IMR-90 (cell line): ENCODE data around the gene ADGRL3. TPM values are rescaled to one million over a fixed set of nuclear protein-coding genes. Genes with fewer than 3 reads are reported as not detected.

Source experiments
- ATAC-seq: fragments of 200-7000 bp; cut with Tn5 transposase; 2 replicates; pipeline ENCODE4 v1.9.1; 2020; ENCODE audit warnings: low read depth, mild to moderate bottlenecking, moderate library complexity
- BruUV-seq: library from RNA; stranded (reverse); fragments of 400-500 nt; replicated peaks from 2 replicates; lab custom pipeline; 2021; lab: Mats Ljungman, UMichigan
- CTCF ChIA-PET: fragments of 300-600 bp; formaldehyde crosslinking; extraction: SDS; loops from one replicate; lab custom pipeline; 2021; ENCODE audit warnings: antibody characterized with exemption; lab: Yijun Ruan, JAX
- POLR2A ChIA-PET: fragments of 300-600 bp; sonication (Branson Sonifier 250); formaldehyde crosslinking; loops from one replicate; lab custom pipeline; 2022; ENCODE audit warnings: antibody characterized with exemption; ENCODE audit not compliant: unreplicated experiment; lab: Charles Lee
- DNase-seq: peaks from one replicate; pipeline ENCODE4 v3.0.0; 2013
- H2AFZ ChIP-seq: replicated peaks from 2 replicates; pipeline ENCODE3; 2013; ENCODE audit warnings: low read length, mild to moderate bottlenecking; ENCODE audit not compliant: poor library complexity
- H2AK5ac ChIP-seq: 2 replicates; pipeline ENCODE4 v1.6.1; 2013; ENCODE audit warnings: low read depth, low read length, inconsistent platforms
- H2AK9ac ChIP-seq: replicated peaks from 2 replicates; pipeline ENCODE3; 2013; ENCODE audit warnings: mild to moderate bottlenecking, low read depth, low read length, moderate library complexity; ENCODE audit not compliant: poor library complexity
- H2BK120ac ChIP-seq: 2 replicates; pipeline ENCODE4 v1.6.1; 2013; ENCODE audit warnings: low read depth, low read length, inconsistent platforms
- H2BK15ac ChIP-seq: 3 replicates; pipeline ENCODE4 v1.6.1; 2013; ENCODE audit warnings: low read depth, low read length, inconsistent platforms
- H2BK20ac ChIP-seq: 2 replicates; pipeline ENCODE4 v1.6.1; 2013; ENCODE audit warnings: low read depth, mild to moderate bottlenecking, inconsistent platforms, low read length, moderate library complexity
- H2BK5ac ChIP-seq: 2 replicates; pipeline ENCODE4 v1.6.1; 2013; ENCODE audit warnings: mild to moderate bottlenecking, low read depth, low read length, inconsistent platforms; ENCODE audit not compliant: poor library complexity, severe bottlenecking
- H3K14ac ChIP-seq: replicated peaks from 2 replicates; pipeline ENCODE4 v1.6.1; 2013; ENCODE audit warnings: low read depth, low read length, inconsistent platforms
- H3K18ac ChIP-seq: 2 replicates; pipeline ENCODE4 v1.6.1; 2013; ENCODE audit warnings: low read depth, low read length, control low read depth
- H3K23ac ChIP-seq: 2 replicates; pipeline ENCODE4 v1.6.1; 2013; ENCODE audit warnings: low read depth, low read length, inconsistent platforms
- H3K27ac ChIP-seq: 2 replicates; pipeline ENCODE4 v1.5.1; 2013; ENCODE audit warnings: mild to moderate bottlenecking, control low read depth, low read length; ENCODE audit not compliant: insufficient read depth
- H3K27me3 ChIP-seq: 2 replicates; pipeline ENCODE4 v1.6.1; 2013; ENCODE audit warnings: low read length; ENCODE audit not compliant: control insufficient read depth, insufficient read depth
- H3K36me3 ChIP-seq: 2 replicates; pipeline ENCODE4 v1.6.1; 2013; ENCODE audit warnings: low read length, mixed read lengths; ENCODE audit not compliant: control insufficient read depth, insufficient read depth
- H3K4ac ChIP-seq: 2 replicates; pipeline ENCODE4 v1.6.1; 2013; ENCODE audit warnings: low read depth, low read length, inconsistent platforms
- H3K4me1 ChIP-seq: 2 replicates; pipeline ENCODE4 v1.6.1; 2013; ENCODE audit warnings: low read length, mixed read lengths; ENCODE audit not compliant: control insufficient read depth, insufficient read depth
- H3K4me2 ChIP-seq: 2 replicates; pipeline ENCODE4 v1.6.1; 2013; ENCODE audit warnings: low read depth, mild to moderate bottlenecking, control low read depth, low read length, moderate library complexity
- H3K4me3 ChIP-seq: 2 replicates; pipeline ENCODE4 v1.5.1; 2013; ENCODE audit warnings: low read depth, mild to moderate bottlenecking, control low read depth, low read length, moderate library complexity; ENCODE audit not compliant: insufficient read depth
- H3K56ac ChIP-seq: 2 replicates; pipeline ENCODE4 v1.6.1; 2013; ENCODE audit warnings: low read length, inconsistent platforms; ENCODE audit not compliant: insufficient read depth; ENCODE audit errors: extremely low read depth
- H3K79me1 ChIP-seq, 2 experiments: 2 replicates each; pipeline ENCODE4 v1.6.1; 2013; ENCODE audit warnings: low read length in 2 of 2, inconsistent platforms in 1 of 2, low read depth in 1 of 2
- H3K9ac ChIP-seq: 2 replicates; pipeline ENCODE4 v1.6.1; 2013; ENCODE audit warnings: low read depth, low read length, control low read depth
- H3K9me1 ChIP-seq: 2 replicates; pipeline ENCODE4 v1.6.1; 2013; ENCODE audit warnings: low read length, inconsistent platforms; ENCODE audit not compliant: insufficient read depth
- H3K9me3 ChIP-seq: 2 replicates; pipeline ENCODE4 v1.6.1; 2013; ENCODE audit warnings: low read length; ENCODE audit not compliant: control insufficient read depth, insufficient read depth
- H4K20me1 ChIP-seq: 2 replicates; pipeline ENCODE4 v1.6.1; 2013; ENCODE audit warnings: low read length, inconsistent platforms; ENCODE audit not compliant: insufficient read depth
- H4K5ac ChIP-seq: 2 replicates; pipeline ENCODE4 v1.6.1; 2013; ENCODE audit warnings: mild to moderate bottlenecking, low read depth, low read length, control low read depth
- H4K8ac ChIP-seq, 2 experiments: 2 replicates each; pipeline ENCODE4 v1.6.1; 2013; ENCODE audit warnings: low read depth in 2 of 2, low read length in 2 of 2, control low read depth in 1 of 2, inconsistent platforms in 1 of 2
- H4K91ac ChIP-seq: 2 replicates; pipeline ENCODE4 v1.6.1; 2013; ENCODE audit warnings: low read depth, low read length, inconsistent platforms; ENCODE audit not compliant: insufficient read depth
- BHLHE40 ChIP-seq: fragments of 150-350 bp; IDR thresholded peaks from 2 replicates; pipeline ENCODE4 v1.6.1; 2016; ENCODE audit warnings: mild to moderate bottlenecking, low read depth, low read length
- CEBPB ChIP-seq: IDR thresholded peaks from 2 replicates; pipeline ENCODE4 v1.6.1; 2012; ENCODE audit warnings: low read depth, low read length, improper control_type of control experiment
- CHD1 ChIP-seq: IDR thresholded peaks from 2 replicates; pipeline ENCODE4 v1.6.1; 2012; ENCODE audit warnings: low read depth, low read length, improper control_type of control experiment
- FOS ChIP-seq: fragments of 150-350 bp; IDR thresholded peaks from 2 replicates; pipeline ENCODE4 v1.6.1; 2016; ENCODE audit warnings: low read depth, low read length
- MAFK ChIP-seq: IDR thresholded peaks from 2 replicates; pipeline ENCODE4 v1.6.1; 2012; ENCODE audit warnings: low read depth, low read length, improper control_type of control experiment
- MAZ ChIP-seq: IDR thresholded peaks from 2 replicates; pipeline ENCODE4 v1.6.1; 2012; ENCODE audit warnings: low read depth, mild to moderate bottlenecking, low read length, improper control_type of control experiment, moderate library complexity, borderline replicate concordance
- MXI1 ChIP-seq: IDR thresholded peaks from 2 replicates; pipeline ENCODE4 v1.6.1; 2012; ENCODE audit warnings: low read depth, mild to moderate bottlenecking, low read length, moderate library complexity, borderline replicate concordance
- NFE2L2 ChIP-seq: fragments of 150-350 bp; IDR thresholded peaks from 2 replicates; pipeline ENCODE4 v1.6.1; 2016; ENCODE audit warnings: low read depth, mild to moderate bottlenecking, low read length
- POLR2A ChIP-seq: IDR thresholded peaks from 2 replicates; pipeline ENCODE4 v1.6.1; 2012; ENCODE audit warnings: mild to moderate bottlenecking, low read depth, low read length
- RAD21 ChIP-seq: IDR thresholded peaks from 2 replicates; pipeline ENCODE4 v1.6.1; 2012; ENCODE audit warnings: low read length, improper control_type of control experiment
- RCOR1 ChIP-seq: IDR thresholded peaks from 2 replicates; pipeline ENCODE4 v1.6.1; 2012; ENCODE audit warnings: mild to moderate bottlenecking, low read length, improper control_type of control experiment; ENCODE audit not compliant: insufficient replicate concordance
- RFX5 ChIP-seq: IDR thresholded peaks from 2 replicates; pipeline ENCODE4 v1.8.0; 2012; ENCODE audit warnings: low read depth, mild to moderate bottlenecking, low read length, moderate library complexity
- SMC3 ChIP-seq: fragments of 150-350 bp; IDR thresholded peaks from 2 replicates; pipeline ENCODE4 v1.6.1; 2016; ENCODE audit warnings: low read depth, mild to moderate bottlenecking, antibody characterized with exemption, low read length, moderate library complexity
- WGBS, 2 experiments: methylation state at CpG; one replicate each; pipeline versions ENCODE4 v1.1.5 to v1.1.7; 2013; ENCODE audit warnings: missing lambda C conversion rate in 2 of 2; ENCODE audit not compliant: insufficient read length in 1 of 2; ENCODE audit errors: extremely low coverage in 2 of 2; 5-methylcytosine and 5-hydroxymethylcytosine counted together
- dilution Hi-C: fragments of 300-500 bp; cut with HindIII; formaldehyde crosslinking; loops from one replicate; pipeline ENCODE4 v1.14.3; 2018; ENCODE audit warnings: low sequenced_read_pairs; ENCODE audit not compliant: unreplicated experiment
- in situ Hi-C: fragments of 300-500 bp; cut with MboI; formaldehyde crosslinking; loops from 3 replicates; pipeline ENCODE4 v1.14.3; 2019; ENCODE audit warnings: low sequenced_read_pairs, inconsistent platforms, mixed read lengths
- intact Hi-C: fragments of 100-400 bp; cut with micrococcal nuclease; formaldehyde crosslinking; loops from 2 replicates; pipeline ENCODE4 v1.10.0; 2022
- polyA plus RNA-seq, 3 experiments: library from polyadenylated mRNA; depleted of rRNA; stranded (reverse); fragments of >200 nt; gene quantifications; 2 replicates each; pipeline ENCODE4 v1.2.3, GENCODE V29; 2012; ENCODE audit warnings: low replicate concordance in 1 of 3
- total RNA-seq: library from RNA; depleted of rRNA; stranded (reverse); fragments of >200 nt; gene quantifications from 2 replicates; pipeline ENCODE4 v1.2.3, GENCODE V29; 2012
- TF ChIP-seq, protein P1 (sequence below): fragments of 150-350 bp; IDR thresholded peaks from 2 replicates; pipeline ENCODE4 v1.6.1; 2017; ENCODE audit warnings: mild to moderate bottlenecking, antibody characterized with exemption, low read length, low read depth
- TF ChIP-seq, protein P2 (sequence below): conservative IDR thresholded peaks from 2 replicates; pipeline ENCODE4 v1.5.1; 2012; ENCODE audit warnings: mild to moderate bottlenecking, low read depth, low read length, improper control_type of control experiment
- TF ChIP-seq, protein P3 (sequence below): fragments of 150-350 bp; IDR thresholded peaks from 2 replicates; pipeline ENCODE4 v1.6.1; 2016; ENCODE audit warnings: low read depth, mild to moderate bottlenecking, low read length, moderate library complexity, borderline replicate concordance

ADGRL3 gene
- total and polyA plus RNA-seq, 2 of the 4 experiments (the other 2 are of a cell fraction), result 0.46 to 2.5 TPM

DNA sequence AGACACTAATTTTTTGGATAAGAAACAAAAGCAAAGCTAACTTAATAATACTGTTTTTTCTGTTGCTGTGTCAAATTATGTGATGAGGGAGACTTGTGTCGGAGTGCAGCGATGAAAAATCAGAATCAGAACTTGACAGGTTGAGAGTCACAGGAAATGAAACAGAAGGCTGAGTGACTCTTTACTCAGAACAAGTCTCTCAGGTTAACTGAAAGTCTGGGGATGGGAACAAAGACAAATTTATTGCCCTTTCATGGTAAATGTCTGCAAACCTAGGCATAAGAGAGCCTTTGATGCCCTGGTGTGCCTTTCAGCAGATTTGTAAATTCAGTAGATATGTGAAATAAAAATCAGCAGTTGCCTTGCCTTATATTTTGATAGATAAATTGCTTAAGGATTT is 96.0 kb downstream of the ADGRL3 start:
- no peak overlapping the region for H3K23ac ChIP-seq
- H3K4me2 ChIP-seq, result no peak overlapping the region
- H3K4me3 ChIP-seq, result no peak overlapping the region
- H4K91ac ChIP-seq, result no peak overlapping the region
- H3K18ac ChIP-seq, result no peak overlapping the region
- no peaks in the 10 kb centered on the region for H4K20me1 ChIP-seq
- ChIA-PET CTCF (no interaction called here), POLR2A (no interaction called here)
- in situ Hi-C loops, result no loop called here
- no peaks in the 10 kb centered on the region for H3K79me1 ChIP-seq
- dilution Hi-C loops, result no loop called here
- H3K4me1 ChIP-seq, result no peaks in the 10 kb centered on the region
- no peak overlapping the region for H2BK120ac ChIP-seq
- no peak for TF ChIP-seq SMC3
- TF ChIP-seq RCOR1, result no peak
- TF ChIP-seq MAFK, result no peak
- TF ChIP-seq RFX5, result no peak
- TF ChIP-seq BHLHE40, result no peak
- TF ChIP-seq, protein P1, sequence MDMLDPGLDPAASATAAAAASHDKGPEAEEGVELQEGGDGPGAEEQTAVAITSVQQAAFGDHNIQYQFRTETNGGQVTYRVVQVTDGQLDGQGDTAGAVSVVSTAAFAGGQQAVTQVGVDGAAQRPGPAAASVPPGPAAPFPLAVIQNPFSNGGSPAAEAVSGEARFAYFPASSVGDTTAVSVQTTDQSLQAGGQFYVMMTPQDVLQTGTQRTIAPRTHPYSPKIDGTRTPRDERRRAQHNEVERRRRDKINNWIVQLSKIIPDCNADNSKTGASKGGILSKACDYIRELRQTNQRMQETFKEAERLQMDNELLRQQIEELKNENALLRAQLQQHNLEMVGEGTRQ, result no peak
- no peak for TF ChIP-seq POLR2A
- no peak for TF ChIP-seq CHD1
- no peak for TF ChIP-seq MXI1
- TF ChIP-seq, protein P2, sequence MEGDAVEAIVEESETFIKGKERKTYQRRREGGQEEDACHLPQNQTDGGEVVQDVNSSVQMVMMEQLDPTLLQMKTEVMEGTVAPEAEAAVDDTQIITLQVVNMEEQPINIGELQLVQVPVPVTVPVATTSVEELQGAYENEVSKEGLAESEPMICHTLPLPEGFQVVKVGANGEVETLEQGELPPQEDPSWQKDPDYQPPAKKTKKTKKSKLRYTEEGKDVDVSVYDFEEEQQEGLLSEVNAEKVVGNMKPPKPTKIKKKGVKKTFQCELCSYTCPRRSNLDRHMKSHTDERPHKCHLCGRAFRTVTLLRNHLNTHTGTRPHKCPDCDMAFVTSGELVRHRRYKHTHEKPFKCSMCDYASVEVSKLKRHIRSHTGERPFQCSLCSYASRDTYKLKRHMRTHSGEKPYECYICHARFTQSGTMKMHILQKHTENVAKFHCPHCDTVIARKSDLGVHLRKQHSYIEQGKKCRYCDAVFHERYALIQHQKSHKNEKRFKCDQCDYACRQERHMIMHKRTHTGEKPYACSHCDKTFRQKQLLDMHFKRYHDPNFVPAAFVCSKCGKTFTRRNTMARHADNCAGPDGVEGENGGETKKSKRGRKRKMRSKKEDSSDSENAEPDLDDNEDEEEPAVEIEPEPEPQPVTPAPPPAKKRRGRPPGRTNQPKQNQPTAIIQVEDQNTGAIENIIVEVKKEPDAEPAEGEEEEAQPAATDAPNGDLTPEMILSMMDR, result no peak
- TF ChIP-seq, protein P3, sequence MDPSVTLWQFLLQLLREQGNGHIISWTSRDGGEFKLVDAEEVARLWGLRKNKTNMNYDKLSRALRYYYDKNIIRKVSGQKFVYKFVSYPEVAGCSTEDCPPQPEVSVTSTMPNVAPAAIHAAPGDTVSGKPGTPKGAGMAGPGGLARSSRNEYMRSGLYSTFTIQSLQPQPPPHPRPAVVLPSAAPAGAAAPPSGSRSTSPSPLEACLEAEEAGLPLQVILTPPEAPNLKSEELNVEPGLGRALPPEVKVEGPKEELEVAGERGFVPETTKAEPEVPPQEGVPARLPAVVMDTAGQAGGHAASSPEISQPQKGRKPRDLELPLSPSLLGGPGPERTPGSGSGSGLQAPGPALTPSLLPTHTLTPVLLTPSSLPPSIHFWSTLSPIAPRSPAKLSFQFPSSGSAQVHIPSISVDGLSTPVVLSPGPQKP, result no peak
- no peak for TF ChIP-seq MAZ
- no peak for TF ChIP-seq NFE2L2
- TF ChIP-seq CEBPB, result no peak
- no peak for TF ChIP-seq FOS
- TF ChIP-seq RAD21, result no peak
- no peak overlapping the region for H2AK5ac ChIP-seq
- H2BK20ac ChIP-seq, result no peak overlapping the region
- no peaks in the 10 kb centered on the region for H3K9me3 ChIP-seq
- DNase-seq (no peak), ATAC-seq (no peak)
- H3K14ac ChIP-seq, result no peak overlapping the region
- H3K56ac ChIP-seq, result no peak overlapping the region
- no peak overlapping the region for H3K4ac ChIP-seq
- no peak overlapping the region for H4K8ac ChIP-seq
- no peak overlapping the region for H3K9ac ChIP-seq
- H2AK9ac ChIP-seq, result no peak overlapping the region
- no peaks in the 10 kb centered on the region for H3K36me3 ChIP-seq
- no TSS peak for BruUV-seq
- WGBS, 2 experiments, result no CpG with 5 or more reads among the region's 2 CpGs
- no peak overlapping the region for H2AFZ ChIP-seq
- H3K27ac ChIP-seq, result no peak overlapping the region
- no peak overlapping the region for H2BK5ac ChIP-seq
- H2BK15ac ChIP-seq, result no peak overlapping the region
- no peak overlapping the region for H4K5ac ChIP-seq
- H3K27me3 ChIP-seq, result no peaks in the 10 kb centered on the region
- no peaks in the 10 kb centered on the region for H3K9me1 ChIP-seq
- intact Hi-C loops, result no loop called here
